DMS79 (cell line): ENCODE measurements around the gene ABCC1.
"Not testable (repeated sequence)": the region's sequence is repeated elsewhere in the genome, so short reads cannot be mapped to it uniquely, and the experiment has no call there.

ENCODE experiments used
- DNase-seq: peaks from one replicate; lab custom pipeline; 2025; lab: John Stamatoyannopoulos, UW

ABCC1 gene

GRCh38 chr16:16141141-16141540 is 191.7 kb downstream of the ABCC1 start:
- no peak for DNase-seq

DNA sequence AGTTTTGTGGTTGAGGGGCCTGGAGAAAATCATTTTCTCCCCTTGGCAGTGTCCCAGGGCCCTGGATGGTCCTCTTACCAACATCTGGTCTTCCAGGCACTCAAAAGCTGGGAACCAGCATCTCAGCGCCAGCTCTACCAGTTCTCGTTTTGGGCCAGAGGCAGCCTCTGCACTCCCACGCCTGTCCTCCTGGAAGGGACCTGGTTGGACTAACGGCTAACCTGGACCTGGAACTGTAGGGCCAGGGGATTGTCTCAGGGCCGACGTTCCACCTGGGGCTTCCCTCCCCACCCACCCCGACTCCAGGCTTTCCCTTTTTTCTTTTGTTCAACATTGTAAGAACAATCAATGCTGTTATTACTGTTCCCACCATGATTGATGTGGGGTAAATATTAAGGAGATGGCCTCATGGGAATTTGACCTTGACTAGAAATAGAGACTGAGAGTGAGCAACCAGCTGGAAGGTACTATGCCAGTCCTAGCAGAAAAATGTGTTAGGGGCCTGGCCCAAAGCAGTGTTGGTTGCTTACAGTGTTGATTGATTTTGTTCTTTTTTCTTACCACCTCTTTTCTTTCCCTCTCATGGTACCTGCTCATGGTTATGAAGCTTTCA is 192.5 kb downstream of the ABCC1 start:
- DNase-seq = no peak

GRCh38 chr16:16143038-16143763 is 193.8 kb downstream of the ABCC1 start:
- no peak for DNase-seq

- no peak for DNase-seq
Observed at GRCh38 chr16:16143931-16144330, 194.5 kb downstream of the ABCC1 start.

- DNase-seq = no peak
Observed at GRCh38 chr16:16144416-16144815, 195.0 kb downstream of the ABCC1 start.

GRCh38 chr16:16145286-16145685 is 195.9 kb downstream of the ABCC1 start:
- no peak for DNase-seq

DNA sequence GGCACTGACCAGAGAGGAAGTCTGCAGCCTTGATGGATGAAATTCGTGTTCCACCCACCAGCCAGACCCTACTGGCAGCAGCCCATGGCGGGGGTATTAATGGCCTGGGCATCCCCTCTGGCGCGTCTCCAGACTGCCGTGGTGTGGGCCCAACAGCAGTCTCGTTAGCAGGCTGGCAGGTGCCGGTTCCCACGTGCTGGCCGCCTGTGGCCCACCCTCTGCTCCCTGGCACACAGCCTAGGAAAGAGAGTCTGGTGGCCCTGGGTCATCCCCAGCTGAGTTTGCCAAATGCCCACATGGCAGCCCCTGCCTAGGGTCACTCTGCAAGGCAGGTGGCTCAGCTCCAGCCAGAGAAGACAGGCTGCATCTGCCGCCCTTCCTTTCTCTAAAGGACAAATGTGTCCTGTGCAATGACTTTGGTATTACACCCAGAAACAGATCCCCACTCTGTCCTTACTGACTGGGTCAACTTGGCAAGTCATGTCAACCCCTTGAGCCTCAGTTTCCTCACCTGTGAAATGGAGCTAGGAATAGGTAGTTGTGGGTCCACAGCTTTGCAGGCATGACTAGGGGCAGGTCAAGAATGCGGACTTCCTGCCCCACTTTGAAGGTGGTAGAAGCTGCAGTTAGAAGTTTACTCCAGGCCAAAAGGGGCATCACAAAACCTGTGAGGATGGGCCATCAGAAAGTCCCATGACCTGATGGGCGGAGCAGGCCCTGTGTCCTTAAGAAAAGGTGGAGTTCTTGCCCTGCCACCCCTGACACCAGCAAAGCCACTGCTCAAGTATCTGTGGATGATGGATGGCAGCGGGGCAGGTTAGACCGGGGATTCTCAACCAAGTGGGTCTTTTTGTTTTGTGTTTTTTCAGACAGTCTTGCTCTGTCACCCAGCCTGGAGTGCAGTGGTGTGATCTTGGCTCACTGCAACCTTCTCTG is 197.2 kb downstream of the ABCC1 start:
- DNase-seq = no peak

DNA sequence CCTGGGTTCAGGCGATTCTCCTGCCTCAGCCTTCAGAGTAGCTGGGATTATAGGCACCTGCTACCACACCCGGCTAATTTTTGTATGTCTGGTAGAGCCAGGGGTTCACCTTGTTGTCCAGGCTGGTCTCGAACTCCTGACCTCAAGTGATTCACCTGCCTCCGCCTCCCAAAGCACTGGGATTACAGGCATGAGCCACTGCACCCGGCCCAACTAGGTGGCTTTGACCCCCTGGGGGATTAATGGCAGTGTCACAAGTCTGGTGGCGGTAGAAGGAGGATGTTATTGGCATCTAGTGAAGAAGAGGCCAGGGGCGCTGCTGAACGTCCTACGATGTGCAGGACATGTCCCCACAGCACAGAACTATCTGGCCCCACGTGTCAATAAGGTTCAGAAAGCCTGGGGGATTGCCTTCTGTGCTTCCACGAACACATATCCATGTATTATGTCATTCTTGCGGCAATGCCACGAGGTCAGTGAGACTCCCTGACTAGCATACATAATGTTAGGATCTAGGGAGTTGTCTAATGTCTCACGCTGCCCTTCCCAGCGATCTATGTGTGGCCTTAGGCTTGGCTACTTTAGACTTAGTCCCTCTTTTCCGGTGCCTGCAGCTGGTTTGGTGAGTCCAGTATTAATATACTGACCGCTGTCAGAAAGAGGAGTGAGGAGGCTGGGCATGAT is 198.0 kb downstream of the ABCC1 start:
- DNase-seq = no peak

DNA sequence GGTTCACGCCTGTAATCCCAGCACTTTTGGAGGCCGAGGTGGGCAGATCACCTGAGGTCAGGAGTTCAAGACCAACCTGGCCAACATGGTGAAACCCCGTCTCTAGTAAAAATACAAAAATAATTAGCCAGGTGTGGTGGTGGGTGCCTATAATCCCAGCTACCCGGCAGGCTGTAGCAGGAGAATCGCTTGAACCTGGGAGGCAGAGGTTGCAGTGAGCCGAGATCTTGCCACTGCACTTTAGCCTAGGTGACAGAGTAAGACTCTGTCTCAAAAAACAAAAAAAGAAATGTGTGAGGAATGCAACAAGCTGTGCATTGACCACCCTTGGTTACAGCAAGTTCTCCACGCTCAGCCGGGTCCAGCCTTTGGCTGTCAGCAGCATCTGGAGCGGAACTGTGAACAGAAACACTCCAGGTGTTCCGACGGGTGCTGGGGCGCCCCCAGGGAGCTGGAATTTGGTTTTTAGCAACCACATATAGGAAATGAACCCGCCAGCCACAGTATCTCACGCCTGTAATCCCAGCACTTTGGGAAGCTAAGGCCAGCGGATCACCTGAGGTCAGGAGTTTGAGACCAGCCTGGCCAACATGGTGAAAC is 198.7 kb downstream of the ABCC1 start:
- not testable (repeated sequence) for DNase-seq

DNA sequence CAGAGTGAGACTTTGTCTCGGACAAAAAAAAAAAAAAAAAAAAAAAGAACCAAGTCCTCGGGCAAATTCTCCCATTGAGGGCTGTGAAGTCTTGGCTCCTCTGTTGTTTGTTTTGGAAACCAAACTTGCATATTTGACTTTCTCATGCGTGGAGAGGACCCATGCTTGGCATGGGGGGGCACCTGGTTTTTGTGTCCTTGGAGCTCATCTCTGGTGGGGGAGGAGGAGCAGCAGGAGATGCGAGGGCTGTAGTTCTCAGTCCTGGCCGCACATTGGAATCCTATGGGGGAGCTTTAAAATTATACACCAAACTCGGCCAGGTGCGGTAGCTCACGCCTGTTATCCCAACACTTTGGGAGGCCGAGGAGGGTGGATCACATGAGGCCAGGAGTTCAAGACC is 199.3 kb downstream of the ABCC1 start:
- DNase-seq = no peak

GRCh38 chr16:16149710-16150116 is 200.3 kb downstream of the ABCC1 start:
- no peak for DNase-seq

DNA sequence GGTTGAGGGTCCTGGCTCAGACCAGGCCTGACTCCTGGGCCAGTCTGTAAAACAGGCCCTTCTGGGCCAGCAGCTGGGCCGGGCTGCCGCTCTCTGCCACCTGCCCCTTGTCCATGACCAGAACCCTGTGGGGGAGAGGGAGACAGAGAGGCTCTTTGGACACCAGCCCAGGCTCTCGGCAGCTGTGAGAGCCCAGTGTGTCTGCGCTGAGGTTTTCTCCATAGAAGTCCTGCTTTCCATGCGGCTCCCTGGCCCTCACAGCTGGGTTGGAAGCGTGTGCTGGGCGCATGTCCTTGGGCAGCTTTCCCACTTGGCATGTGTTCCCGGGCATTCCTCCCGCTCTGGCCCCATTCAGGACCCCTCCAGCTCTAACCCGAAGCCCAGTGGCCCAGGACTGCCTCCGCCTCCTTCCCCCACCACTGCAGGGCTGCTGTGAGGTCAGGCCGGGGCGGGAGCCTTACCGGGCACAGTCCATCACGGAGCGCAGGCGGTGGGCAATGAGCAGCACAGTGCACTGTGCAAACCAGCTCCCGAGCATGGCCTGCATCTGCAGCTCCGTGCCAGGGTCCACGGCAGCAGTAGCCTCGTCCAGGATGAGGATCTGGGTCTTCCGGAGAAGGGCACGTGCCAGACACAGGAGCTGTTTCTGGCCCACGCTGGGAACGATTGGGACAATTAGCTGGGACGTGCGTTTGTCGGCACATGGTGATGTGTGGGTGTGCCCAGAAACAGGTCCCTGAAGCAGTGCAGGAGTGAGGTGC is 200.9 kb downstream of the ABCC1 start:
- no peak for DNase-seq

DNA sequence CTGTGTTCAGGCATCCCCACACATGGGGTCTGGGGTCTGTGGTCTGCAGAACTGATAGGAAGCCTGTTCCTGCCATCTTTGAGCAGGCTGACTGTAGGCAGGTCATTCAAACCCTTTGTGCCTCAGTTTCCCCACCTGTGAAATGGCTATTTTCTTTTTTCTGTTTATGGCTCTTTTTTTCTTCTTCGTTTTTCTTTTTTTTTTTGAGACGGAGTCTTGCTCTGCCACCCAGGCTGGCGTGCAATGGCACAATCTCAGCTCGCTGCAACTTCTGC is 201.4 kb downstream of the ABCC1 start:
- no peak for DNase-seq

DNA sequence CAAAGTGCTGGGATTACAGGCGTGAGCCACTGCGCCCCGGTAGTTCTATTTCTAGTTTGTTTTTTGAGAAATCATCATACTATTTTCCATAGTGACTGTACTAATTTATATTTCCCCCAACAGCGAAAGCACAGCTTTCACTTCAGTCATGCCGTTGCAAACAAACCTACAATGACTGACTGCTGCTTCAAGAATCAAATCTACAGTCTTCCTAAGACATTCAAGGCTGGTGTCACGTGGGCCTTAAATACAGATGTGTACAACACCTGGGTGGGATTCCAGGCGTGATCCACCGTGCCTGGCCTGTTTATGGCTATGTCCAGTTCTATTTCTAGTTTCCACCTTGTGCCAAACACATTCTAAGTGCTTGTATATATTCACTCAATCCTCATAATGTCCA is 201.9 kb downstream of the ABCC1 start:
- DNase-seq = no peak

- DNase-seq = not testable (repeated sequence)
Observed at GRCh38 chr16:16153000-16153399, 203.6 kb downstream of the ABCC1 start.

GRCh38 chr16:16154281-16154951 is 205.0 kb downstream of the ABCC1 start:
- DNase-seq = no peak

DNA sequence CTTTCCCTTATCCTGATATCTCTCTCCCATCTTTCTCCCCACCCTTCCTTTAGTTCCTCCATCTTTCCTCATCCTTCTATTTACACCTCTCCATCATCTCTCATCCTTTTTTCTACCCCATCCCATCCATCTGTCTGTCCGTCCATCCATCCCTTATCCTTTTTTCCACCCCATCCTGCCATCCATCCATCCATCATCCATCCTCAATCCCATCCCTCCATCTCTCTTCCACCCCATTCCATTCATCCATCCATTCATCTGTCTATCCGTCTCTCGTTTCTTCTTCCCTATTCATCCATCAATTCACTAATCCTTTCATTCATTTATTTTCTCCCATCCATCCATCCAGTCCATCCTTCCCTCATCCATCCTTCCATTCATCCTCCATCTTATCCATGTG is 205.8 kb downstream of the ABCC1 start:
- DNase-seq = no peak

GRCh38 chr16:16157166-16157565 is 207.8 kb downstream of the ABCC1 start:
- DNase-seq = no peak

- no peak for DNase-seq
Observed at GRCh38 chr16:16158082-16158658, 208.8 kb downstream of the ABCC1 start.

DNA sequence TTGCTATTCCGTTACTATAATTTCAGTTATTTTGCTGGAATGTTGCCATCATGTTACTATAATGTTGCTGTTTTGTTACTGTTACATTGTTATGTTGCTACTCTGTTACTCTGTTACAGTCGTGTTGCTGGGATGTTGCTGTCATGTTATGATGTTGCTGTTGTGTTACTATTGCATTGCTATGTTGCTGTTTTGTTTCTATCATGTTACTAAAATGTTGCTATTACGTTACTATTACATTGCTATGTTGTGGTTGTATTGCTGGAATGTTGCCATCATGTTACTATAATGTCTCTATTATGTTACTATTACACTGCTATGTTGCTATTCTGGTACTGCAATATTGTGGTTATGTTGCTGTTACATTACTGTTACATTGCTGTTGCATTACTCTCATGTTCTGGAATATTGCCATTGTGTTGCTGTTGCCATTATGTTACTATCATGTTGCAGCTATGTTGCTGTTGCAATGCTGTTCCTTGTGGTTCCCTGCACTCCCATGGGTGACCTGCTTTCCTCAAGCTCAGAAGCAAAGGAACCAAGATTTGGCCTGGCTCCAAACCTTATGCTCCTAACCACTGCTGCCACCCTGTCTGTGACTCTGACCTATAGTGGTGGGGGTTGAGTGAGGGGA is 209.4 kb downstream of the ABCC1 start:
- DNase-seq = no peak
